Activated naive CD4-positive, alpha-beta T cell treated with anti-CD3 and anti-CD28 coated beads, Interleukin-2, amount 50 U/mL, for 16 hours (primary cell): ENCODE data around the gene INPP4A.
"Not testable (repeated sequence)": the region's sequence is repeated elsewhere in the genome, so short reads cannot be mapped to it uniquely, and the experiment has no call there.

Source experiments
- DNase-seq: peaks from one replicate; pipeline ENCODE4 v3.0.0-alpha.2; 2020

The INPP4A gene

DNA sequence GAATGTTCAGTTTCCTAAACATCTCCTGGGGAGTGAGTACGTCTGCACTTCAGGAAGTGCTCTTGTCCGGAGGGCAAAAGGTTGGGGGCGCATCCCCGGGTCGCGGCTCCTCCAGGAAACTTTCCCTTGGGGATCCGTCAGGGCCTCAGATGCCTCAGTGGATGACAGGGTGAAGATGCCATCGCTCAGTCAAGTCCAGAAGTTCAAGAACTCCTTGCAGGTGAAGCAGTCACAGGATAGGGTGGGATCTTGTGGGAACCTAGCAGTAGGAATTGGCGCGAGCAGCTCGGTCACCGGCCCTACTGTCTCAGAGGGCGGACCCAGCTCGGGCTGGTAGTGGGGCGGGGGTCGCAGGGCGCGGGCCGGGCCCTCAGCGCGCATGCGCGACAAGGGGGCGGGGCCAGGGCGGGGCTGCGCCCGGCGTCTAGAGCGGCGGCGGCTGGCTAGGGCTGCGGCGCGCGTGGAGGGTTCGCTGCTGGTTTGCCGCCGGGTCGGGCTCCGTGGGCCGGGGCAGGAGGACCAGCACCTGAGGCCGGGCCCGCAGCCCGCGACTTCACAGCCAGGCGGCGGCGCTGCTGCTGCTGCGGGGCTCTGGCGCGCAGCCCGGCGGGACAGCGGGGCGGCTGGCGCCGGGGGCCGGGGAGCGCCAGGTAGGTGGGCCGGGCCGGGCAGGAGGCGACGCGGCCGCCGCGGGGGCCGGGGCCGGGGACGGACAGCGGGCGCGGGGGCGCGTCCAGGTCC, at the start of gene INPP4A:
Gene INPP4A, plus strand, starts transcription at position 423 of the 741 bp plus-strand sequence. CDS start 75,191 bp downstream, outside the sequence.
- peak; percentile 83 for DNase-seq

DNA sequence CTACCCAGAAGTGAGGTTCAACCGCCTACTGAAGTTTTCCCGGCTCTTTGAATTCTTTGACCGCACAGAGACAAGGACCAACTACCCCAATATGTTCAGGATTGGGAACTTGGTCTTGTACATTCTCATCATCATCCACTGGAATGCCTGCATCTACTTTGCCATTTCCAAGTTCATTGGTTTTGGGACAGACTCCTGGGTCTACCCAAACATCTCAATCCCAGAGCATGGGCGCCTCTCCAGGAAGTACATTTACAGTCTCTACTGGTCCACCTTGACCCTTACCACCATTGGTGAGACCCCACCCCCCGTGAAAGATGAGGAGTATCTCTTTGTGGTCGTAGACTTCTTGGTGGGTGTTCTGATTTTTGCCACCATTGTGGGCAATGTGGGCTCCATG, 48.7 kb upstream of the INPP4A start:
- DNase-seq: no peak

DNA sequence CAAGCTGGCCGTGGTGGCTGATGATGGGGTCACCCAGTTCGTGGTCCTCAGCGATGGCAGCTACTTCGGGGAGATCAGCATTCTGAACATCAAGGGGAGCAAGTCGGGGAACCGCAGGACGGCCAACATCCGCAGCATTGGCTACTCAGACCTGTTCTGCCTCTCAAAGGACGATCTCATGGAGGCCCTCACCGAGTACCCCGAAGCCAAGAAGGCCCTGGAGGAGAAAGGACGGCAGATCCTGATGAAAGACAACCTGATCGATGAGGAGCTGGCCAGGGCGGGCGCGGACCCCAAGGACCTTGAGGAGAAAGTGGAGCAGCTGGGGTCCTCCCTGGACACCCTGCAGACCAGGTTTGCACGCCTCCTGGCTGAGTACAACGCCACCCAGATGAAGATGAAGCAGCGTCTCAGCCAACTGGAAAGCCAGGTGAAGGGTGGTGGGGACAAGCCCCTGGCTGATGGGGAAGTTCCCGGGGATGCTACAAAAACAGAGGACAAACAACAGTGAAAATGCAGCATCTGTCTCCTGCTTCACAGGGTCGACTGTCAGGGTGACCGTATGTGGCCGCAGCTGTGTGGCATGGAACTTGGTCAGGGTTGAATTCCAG, 47.8 kb upstream of the INPP4A start:
- DNase-seq: no peak

DNA sequence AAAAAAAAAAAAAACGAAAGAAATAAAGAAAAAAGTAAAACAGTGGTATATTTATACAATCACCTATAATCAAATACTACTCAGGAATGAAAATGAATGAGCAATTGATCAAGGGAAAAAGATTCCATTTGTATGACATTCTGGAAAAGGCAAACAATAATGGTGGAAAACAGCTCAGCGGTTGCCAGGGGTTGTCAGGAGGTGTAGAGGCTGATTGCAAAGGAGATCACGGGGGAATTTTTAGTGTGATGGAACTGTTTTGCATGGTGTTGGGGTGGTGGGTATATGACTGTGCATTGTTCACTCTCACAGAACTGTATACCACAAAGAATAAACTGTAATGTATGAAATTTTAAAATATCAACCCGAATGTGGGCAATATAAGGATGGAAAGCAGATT, 45.5 kb upstream of the INPP4A start:
- no peak for DNase-seq

DNA sequence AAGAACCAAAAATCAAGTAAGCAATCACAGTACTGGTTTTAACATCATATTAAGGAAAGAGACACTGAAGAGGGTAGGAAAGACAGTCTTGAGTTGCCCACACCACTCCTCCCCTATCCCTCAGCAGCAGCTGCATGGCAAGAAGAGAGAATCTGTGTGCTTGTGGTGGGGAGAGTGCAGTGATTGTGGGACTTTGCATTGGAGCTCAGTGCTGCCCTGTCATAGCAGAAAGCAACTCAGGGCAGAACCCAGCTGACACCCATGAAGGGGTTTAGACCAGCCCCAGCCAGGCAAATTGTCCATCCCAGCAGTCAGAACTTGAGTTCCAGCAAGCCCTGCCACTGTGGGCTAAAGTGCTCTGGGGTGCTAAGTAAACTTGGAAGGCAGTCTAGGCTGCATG, 40.8 kb upstream of the INPP4A start:
- DNase-seq: no peak

DNA sequence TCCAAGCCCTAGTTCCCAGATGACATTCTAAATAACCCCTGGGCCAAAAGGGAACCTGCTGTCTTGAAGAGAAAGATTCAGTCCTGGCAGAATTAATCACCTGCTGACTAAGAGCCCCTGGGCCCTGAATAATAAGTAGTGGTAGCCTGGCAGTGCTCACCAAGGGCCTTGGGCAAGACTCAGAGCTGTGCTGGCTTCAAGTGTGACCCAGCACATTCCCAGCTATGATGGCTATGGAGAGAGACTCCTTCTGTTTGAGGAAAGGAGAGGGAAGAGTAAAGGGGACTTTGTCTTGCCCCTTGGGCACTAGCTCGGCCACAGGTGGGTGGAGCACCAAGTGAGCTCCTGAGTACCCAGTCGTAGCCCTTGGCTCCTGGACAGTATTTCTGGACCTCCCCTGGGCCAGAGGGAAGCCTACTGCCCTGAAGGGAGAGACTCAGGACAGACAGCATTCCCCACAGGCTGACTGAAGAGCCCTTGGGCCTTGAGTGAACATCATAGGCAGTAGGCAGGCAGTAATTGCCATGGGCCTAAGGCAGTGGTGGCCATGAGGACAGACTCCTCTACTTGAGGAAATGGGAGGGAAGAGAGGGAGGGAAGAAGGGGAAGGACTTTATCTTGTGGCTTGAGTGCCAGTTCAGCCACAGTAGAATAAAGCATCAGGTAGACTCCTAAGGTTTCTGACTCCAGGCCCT, 40.0 kb upstream of the INPP4A start:
- no peak for DNase-seq

DNA sequence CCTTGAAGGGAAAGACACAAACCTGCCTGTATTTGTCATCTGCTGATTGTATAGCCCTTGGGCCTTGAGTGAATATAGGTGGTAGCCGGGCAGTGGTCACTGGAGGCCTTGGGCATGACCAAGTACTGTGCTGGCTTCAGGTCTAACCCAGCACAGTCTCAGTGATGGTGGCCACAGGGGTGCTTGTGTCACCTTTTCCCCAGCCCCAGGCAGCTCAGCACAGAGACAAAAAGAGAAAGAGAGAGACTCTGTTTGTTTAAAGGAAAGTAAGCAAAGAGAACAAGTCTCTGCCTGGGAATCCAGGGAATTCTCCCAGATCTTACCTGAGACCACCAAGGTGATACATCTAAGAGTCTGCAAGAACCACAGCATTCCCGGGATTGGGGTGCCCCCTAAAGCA, 39.4 kb upstream of the INPP4A start:
- no peak for DNase-seq

DNA sequence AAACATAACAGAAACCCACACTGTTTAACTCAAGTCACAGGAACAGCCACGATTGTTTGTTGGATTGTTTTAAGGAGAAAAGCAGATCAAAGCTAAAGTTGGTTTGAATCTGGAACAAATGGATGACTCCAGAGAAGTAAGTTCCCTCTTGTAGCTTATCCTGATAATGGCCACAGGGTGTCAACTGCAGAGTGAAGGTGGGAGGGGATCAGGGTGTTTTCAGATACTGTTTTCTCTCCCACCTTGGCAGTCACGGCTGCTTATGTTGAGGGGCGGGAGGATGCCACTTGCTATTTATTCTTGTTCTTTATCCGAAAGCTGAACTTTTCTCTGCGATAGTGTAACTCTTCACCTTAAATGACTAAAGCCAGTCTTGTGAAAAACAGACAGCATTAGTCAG, 36.5 kb upstream of the INPP4A start:
- no peak for DNase-seq

DNA sequence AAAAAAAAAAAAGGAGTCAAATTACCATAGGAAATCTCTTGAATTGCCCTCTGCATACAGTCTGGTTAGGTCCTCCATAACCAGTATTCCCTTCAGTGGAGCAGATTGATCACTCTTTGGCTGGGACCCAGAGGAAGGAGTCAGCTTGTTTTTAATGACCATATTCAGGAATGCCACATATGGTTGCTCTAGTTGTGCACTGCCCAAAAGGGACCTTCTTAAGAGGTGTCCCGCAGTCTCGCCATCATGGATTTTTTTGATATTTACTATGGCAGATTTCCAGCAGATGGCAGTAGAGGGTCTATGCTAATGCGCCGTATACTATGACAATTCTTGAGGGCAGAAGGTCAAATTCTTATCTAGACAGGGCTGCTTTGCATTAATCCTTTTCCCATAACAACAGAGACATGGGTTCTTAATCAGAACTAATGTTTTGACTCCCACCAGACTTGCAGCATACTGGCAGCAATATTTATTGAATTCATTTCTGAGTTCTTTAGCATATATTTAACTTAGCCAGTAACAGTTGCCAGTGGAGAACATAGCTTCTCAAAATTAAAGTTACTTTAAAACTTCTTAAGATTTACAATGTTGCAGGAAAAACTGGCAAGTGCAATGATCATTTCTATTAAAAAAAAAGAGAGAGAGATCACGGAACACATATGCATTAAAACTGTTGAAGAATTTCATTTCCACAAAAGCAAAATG, 31.8 kb upstream of the INPP4A start:
- peak; percentile 26 for DNase-seq

DNA sequence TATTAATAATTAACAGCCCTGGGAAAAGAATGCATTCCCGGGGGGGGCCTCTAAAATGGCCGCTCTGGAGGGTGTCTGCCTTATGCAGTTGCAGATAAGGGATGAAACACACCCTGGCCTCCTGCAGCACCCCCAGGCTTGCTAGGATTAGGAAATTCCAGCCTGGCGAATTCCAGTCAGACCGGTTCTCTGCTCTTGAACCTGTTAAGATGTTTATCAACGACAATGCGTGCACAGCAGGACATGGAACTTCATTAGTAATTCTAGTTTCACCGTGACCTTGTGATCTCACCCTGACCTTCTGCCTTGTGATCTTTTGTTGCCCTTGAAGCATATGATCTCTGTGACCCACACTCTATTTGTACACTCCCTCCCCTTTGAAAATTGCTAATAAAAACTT, 30.4 kb upstream of the INPP4A start:
- DNase-seq: not testable (repeated sequence)

DNA sequence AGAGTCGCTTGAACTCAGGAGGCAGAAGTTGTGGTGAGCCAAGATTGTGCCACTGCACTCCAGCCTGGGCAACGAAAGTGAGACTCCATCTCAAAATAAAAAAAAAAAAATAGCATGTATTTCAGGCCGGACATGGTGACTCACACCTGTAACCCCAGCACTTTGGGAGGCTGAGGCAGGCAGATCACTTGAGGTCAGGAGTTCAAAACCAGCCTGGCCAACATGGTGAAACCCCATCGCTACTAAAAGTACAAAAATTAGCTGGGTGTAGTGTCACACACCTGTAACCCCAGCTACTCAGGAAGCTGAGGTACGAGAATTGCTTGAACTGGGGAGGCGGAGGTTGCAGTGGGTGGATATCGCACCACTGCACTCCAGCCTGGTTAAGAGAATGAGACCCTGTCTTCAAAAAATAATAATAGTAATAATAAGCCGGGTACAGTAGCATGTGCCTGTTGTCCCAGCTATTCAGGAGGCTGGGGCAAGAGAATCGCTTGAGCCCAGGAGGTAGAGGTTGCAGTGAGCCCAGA, 28.9 kb upstream of the INPP4A start:
- not testable (repeated sequence) for DNase-seq

DNA sequence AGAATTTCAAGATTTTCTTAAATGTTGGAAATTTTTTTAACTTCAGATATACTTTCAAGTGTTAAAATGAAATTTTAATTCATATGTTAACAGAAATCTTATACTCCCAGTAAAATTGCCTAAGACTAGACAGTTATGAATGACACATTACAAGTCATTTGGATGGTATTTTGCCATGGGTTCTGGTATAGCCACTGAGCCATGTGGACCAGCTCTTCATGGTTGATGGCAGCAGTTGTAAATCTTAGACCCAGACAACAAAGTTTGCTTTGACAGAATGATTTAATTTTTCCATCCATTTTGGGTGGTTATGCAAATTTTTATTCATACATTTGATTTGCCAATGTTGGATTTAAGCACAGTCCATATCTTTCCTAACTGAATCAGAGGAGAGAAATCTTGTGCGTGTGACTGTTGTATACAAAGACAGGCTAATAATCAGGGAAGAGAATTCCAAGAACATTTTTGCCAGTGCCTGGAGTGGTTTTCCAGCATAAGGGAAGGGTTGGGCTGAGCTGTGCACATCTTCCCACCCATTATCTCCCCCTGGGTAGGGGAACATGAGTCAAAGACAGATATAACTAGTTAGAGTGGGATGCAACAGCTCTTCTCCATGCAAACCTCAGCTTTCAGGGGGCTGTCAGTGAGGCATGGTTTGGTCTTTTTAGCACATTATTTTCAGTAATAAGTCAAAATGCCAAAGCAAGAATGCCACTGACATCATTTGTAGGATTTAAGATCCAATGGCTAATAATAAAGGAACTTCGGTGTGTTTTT, 28.1 kb upstream of the INPP4A start:
- no peak for DNase-seq

DNA sequence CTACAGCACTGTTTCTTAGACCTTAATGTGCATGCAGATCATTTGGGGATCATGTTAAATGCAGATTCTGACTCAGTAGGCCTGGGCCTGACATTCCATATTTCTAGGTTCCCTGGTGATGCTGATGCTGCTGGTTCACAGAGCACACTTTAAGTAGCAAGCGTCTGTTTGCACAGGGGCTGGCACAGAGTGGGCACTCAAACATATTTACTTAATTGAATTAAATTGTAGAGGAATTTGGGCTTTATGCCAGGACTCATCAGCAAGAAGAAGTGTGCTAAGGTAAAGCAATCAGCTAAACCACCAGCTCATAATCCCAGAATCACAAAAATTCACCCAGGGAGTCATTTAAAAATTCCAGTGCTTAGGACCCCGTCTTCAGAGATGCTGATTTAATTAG, 25.1 kb upstream of the INPP4A start:
- no peak for DNase-seq

DNA sequence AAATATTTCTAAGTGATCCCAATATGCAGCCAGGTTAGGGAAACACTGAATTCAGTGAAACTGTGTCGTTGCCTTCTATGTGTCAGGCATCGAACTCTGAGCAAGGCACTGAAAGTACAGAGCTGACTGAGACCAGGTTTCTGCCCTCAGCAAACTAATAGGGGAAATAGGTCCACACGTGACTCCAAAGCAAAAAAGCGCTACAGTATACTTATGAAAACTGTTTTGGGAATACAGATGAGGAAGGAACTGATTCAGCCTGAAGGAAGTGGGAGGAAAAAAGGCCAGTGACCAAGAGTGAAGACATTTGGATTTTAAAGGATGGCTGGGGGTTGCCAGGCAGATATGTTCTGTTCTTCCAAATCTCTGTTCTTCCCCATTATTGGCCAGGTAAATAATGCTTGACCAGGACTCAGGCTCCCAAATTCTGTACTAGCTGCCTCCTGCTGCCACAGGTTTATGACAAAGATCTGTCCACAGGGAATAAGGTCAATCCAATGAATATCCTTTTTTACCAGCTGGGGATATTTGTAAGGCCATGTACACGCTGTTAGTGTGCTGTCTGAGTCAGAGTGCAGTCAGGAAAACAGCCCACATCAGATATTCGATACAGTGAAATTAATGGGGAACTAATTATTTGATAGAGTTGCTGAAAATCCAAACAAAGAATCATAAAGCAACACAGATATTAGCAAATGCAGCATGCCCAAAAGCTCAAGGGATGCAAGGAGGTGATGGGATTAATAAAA, 24.5 kb upstream of the INPP4A start:
- no peak for DNase-seq

DNA sequence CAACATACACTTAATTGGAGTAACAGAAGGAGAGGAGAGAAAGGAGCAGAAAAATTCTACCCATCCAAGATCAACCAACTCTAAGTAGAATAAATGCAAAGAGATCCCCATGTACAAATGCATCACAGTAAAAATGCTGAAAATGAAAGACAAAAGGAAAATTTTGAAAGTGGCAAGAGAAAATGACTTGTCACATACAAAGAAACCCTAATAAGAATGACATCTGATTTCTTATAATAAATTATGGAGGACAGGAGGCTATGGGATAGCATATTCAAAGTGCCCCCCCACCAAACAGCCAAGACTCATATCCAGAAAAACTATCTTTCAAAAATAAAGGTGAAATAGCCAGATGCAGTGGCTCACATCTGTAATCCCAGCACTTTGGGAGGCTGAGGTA, 22.2 kb upstream of the INPP4A start:
- no peak for DNase-seq

DNA sequence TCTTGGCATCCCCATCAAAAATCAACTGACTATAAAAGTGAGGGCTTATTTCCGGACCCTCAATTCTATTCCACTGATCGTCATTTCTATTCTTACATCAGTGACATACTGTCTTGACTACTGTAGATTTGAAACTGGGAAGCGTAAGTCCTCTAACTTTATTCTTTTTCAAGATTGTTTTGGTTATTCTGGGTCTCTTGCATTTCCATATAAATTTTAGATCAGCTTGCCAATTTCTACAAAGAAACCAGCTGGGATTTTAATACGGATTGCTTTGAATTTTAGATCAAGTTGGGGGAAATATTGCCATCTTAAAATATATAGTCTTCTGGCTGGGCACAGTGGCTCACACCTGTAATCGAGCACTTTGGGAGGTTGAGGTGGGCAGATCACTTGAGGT, 17.9 kb upstream of the INPP4A start:
- no peak for DNase-seq

DNA sequence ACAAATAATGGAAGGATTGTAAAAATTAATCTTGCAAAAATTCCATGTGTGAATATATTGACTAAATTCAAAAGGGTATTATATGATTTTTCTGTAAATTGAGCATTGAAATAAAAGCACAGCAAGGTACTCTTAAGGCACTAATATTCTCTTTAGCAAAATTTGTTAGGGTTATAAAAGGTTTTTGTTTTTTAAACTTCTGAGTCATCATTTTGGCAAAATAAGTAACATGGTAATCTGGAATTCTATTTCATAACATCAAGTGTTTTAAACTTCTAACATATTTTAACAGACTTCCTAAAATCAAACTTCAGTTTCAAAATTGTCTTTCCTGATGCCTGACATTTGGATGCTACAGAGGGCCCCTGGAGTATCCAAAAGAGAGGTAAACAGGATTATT, 12.5 kb upstream of the INPP4A start:
- DNase-seq: no peak

DNA sequence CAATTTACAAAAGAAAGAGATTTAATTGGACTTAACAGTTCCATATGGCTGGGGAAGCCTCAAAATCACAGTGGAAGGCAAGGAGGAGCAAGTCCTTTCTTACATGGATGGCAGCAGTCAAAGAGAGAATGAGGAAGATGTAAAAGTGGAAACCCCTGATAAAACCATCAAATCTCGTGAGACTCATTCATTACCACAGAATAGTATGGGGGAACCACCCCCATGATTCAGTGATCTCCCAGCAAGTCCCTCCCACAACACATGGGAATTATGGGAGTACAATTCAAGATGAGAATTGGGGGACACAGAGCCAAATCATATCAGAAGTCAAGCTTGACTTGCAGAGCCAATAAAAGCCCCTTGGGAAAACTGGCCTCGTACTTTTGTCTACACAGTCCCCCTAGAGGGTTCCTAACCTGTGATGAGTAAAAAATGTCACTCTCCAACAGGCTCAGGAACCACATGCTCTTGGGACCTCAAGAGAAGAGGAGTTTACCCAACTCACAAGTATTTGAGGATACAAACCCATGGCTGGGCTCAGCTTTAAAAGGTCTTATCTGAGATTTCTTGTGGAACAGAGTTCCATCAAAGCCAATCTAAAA, 11.2 kb upstream of the INPP4A start:
- DNase-seq: no peak

DNA sequence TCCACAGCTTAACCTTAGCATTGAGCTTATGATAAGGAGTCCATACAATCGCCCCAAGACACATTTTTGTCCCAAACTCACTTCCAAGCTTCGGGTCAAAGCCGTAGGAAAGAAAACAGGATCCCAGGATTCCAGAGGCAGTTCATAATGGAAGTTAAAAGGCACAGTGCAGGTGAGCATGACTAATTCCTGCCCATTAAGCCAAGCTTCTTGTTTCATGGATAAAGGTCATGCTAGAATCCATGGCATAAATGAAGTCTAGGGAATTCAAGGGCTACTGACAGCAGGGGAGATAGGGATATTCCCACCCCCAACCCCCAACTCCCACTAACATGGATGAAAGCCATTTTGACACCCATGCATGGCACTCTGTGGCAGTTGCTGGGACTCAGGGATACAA, 10.2 kb upstream of the INPP4A start:
- no peak for DNase-seq

DNA sequence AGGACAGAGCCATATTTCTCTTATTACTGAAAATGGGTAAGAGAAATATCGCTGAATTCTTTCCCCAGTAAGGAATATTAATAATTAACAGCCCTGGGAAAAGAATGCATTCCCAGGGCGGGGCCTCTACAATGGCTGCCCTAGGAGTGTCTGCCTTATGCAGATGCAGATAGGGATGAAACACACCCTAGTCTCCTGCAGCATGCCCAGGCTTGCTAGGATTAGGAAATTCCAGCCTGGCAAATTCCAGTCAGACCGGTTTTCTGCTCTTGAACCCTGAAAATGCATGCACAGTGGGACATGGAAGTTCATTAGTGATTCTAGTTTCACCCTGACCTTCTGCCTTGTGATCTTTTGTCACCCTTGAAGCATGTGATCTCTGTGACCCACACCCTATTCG, 9.0 kb upstream of the INPP4A start:
- not testable (repeated sequence) for DNase-seq

DNA sequence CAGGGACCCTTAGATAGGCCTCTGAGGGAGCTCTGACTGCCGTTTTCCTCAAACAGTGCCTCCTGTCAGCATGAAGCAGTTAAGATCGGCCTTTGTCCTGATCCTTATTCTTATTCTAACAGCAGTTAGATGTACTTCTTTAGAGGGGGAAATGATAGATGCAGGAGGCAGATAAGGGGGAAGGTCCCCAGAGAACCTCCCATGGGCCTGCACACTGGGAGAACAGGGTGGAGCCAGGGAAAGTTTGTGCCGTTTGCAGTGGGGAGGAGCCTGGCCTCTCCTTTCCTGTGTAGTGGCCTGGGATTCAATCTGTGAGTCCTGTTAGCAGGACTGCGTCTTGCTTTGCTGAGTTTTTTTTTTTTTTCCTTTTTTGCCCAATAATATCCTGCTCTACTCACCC, 7.9 kb upstream of the INPP4A start:
- no peak for DNase-seq
